GM12874 (cell line): Measurements from ENCODE around the gene RBMY1F.
"Not testable (repeated sequence)": the region's sequence is repeated elsewhere in the genome, so short reads cannot be mapped to it uniquely, and the experiment has no call there.

Experiments used
- CTCF ChIP-seq: IDR thresholded peaks from 2 replicates; pipeline ENCODE4 v1.5.1; 2011; ENCODE audit warnings: low read depth, mild to moderate bottlenecking, control low read depth, low read length, moderate library complexity; ENCODE audit not compliant: insufficient read depth

RBMY1F gene

GRCh38 chrY:22182823-22183222 is at the start of gene RBMY1F:
Gene RBMY1F, minus strand, starts transcription at chrY:22182923. Its CDS starts 1,954 bp downstream, at chrY:22180969.
- not testable (repeated sequence) for TF ChIP-seq CTCF
